ENCODE data around the gene RAB3IL1. TPM values are rescaled to one million over a fixed set of nuclear protein-coding genes. Genes with fewer than 3 reads are reported as not detected.

Gene RAB3IL1
- polyA plus RNA-seq, 6 donors from 2014 or later, result not detected

DNA sequence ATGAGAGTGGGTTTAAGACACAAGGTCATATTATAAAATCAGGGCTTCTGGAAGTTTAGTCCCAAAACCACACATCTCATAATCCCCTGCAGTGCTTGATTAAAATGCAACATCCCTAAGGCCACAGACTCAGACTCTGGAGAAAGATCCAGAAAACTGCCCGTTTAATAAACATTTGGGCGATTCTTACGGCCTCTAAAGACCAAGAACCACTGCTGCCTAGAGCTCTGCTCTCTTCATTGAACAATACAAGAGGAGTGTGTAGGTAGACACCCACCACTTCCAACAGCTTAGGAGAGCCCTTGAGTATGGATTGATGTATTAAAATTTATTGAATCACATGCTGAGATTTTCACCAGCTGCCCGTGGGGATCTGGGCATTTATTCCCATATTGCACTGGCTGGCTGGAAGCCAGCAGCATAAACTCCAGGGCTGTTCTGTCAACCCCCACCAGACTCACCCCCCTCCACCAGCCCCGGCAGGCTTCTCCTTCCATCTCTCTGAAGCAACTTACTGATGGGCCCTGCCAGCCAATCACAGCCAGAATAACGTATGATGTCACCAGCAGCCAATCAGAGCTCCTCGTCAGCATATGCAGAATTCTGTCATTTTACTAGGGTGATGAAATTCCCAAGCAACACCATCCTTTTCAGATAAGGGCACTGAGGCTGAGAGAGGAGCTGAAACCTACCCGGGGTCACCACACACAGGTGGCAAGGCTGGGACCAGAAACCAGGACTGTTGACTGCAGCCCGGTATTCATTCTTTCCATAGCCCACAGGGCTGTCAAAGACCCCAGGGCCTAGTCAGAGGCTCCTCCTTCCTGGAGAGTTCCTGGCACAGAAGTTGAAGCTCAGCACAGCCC is 32.0 kb upstream of the RAB3IL1 start:
- ATAC-seq (ENCODE audit: low read depth in 2 of 2) (peak; percentile 36 to 37), DNase-seq (no peak)
- Mint-ChIP-seq H3K9me3 (no peaks in the 10 kb centered on the region), H3K36me3 (no peaks in the 10 kb centered on the region), H3K4me3 (no peak overlapping the region), H3K4me1 (peaks cover 8 to 15% (median 8%) of the 10 kb centered on the region in 3 donors), H3K27me3 (peaks cover 0 to 14% (median 11%) of the 10 kb centered on the region in 3 donors), H3K27ac (peak overlapping the region in 2 of 6 donors; percentile 16 to 41)

DNA sequence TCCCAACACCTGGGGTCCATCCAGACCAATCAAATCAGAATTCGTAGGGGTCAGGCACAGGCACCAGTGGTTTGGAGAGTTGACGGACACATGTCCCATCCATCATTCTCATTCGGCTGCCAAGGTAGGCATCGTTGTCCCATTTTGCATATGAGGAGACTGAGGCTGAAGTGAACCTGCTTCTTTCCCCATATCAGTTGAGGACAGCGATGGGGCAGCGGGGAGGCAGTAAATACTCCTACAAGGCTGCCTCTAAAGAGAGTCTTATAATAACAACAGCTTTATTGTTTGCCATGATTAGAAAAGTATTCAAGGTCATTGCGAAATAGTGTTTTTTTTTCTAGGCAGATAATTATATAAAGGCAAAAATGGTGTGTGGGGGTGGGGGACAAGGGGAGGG is 31.1 kb upstream of the RAB3IL1 start:
- Mint-ChIP-seq H3K27me3 (peaks cover 0 to 13% (median 5%) of the 10 kb centered on the region in 3 donors), H3K36me3 (no peaks in the 10 kb centered on the region), H3K9me3 (no peaks in the 10 kb centered on the region), H3K4me1 (peaks cover 8 to 11% (median 8%) of the 10 kb centered on the region in 3 donors), H3K4me3 (no peak overlapping the region), H3K27ac (no peak overlapping the region)
- no peak for DNase-seq
- ATAC-seq (ENCODE audit: low read depth in 2 of 2), result no peak

- Mint-ChIP-seq H3K4me3 (no peak overlapping the region), H3K36me3 (no peaks in the 10 kb centered on the region), H3K9me3 (no peaks in the 10 kb centered on the region), H3K27ac (peak overlapping the region in 4 of 6 donors; percentile 7 to 64 (median 22)), H3K27me3 (peaks cover 0 to 13% (median 5%) of the 10 kb centered on the region in 3 donors), H3K4me1 (peaks cover 8 to 11% (median 8%) of the 10 kb centered on the region in 3 donors)
- DNase-seq, result peak; percentile 63
- ATAC-seq (ENCODE audit: low read depth in 2 of 2), result peak; percentile 76 to 85
Observed at GRCh38 chr11:61947486-61948210, 30.3 kb upstream of the RAB3IL1 start.

- DNase-seq (no peak), ATAC-seq (ENCODE audit: low read depth in 2 of 2) (no peak)
- H3K27ac Mint-ChIP-seq, result peak overlapping the region in 1 of 6 donors; percentile 10
- no peaks in the 10 kb centered on the region for H3K36me3 Mint-ChIP-seq
- H3K27me3 Mint-ChIP-seq, result peaks cover 0 to 13% (median 2%) of the 10 kb centered on the region in 3 donors
- H3K9me3 Mint-ChIP-seq, result no peaks in the 10 kb centered on the region
- H3K4me3 Mint-ChIP-seq, result no peak overlapping the region
- peaks cover 8 to 11% (median 8%) of the 10 kb centered on the region in 3 donors for H3K4me1 Mint-ChIP-seq
Observed at GRCh38 chr11:61946894-61947293, 29.5 kb upstream of the RAB3IL1 start.

DNA sequence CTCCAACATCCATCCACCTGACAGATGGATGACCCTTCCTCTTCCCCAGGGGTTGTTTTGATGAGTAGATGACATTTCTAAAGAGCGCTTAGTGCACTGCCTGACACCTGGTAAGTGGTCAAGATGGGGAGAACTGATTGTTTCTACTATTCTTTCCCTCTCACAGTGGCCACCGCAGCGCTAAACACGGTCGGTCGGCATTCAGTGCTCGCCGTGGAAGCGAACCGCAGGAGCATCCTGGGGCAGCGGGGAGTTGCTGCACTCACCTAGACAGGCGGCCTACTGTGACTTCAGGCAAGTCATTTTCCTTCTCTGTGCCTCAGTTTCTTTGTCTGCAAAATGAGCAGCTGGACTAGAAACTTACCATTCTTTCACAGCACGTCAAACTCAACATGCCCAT is 27.8 kb upstream of the RAB3IL1 start:
- Mint-ChIP-seq H3K9me3 (no peaks in the 10 kb centered on the region), H3K4me3 (no peak overlapping the region)

DNA sequence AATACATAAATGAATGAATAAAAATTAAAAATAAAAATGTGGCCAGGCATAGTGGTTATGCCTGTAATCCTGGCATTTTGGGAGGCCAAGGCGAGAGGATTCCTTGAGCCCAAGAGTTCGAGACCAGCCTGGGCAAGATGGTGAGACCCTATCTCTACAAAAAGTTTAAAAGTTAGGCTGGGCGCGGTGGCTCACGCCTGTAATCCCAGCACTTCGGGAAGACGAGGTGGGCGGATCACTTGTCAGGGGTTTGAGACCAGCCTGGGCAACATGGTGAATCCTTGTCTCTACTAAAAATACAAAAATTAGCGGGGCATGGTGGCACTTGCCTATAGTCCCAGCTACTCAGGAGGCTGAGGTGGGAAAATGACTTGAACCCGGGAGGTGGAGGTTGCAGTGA is 23.1 kb upstream of the RAB3IL1 start:
- DNase-seq, result no peak

More for the DNA sequence above, 27.8 kb upstream of the RAB3IL1 start:
- Mint-ChIP-seq H3K4me1 (peaks cover 8 to 11% (median 8%) of the 10 kb centered on the region in 3 donors), H3K36me3 (no peaks in the 10 kb centered on the region), H3K27me3 (peaks cover 0 to 7% (median 0%) of the 10 kb centered on the region in 3 donors), H3K27ac (no peak overlapping the region)
- no peak for ATAC-seq (ENCODE audit: low read depth in 2 of 2)
- no peak for DNase-seq

DNA sequence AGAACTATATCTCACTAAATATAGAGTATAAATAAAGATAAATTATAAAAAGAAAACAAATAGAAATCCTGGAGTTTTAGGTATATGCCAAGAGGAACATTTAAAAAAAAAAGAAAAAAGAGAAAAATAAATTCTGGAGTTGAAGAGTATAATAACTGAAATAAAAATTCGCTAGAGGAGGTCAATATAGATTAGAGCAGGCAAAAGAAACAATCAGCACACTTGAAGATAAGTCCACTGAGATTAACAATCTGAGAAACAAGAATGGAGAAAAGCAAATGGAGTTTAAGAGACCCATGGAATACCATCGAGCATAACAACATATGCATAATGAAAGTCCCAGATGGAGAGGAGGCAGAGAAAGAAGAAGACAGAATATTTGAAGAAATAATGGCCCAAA is 18.5 kb upstream of the RAB3IL1 start:
- no peaks in the 10 kb centered on the region for H3K4me1 Mint-ChIP-seq
- no peak for ATAC-seq (ENCODE audit: low read depth in 2 of 2)
- peaks cover 11 to 32% of the 10 kb centered on the region in 2 donors for H3K36me3 Mint-ChIP-seq

More for the DNA sequence above, 23.1 kb upstream of the RAB3IL1 start:
- H3K27me3 Mint-ChIP-seq, result peaks cover 4 to 32% (median 24%) of the 10 kb centered on the region in 3 donors
- no peak for ATAC-seq (ENCODE audit: low read depth in 2 of 2)
- no peak overlapping the region for H3K27ac Mint-ChIP-seq
- H3K9me3 Mint-ChIP-seq, result peaks cover 5 to 27% (median 17%) of the 10 kb centered on the region in 7 donors
- no peaks in the 10 kb centered on the region for H3K4me1 Mint-ChIP-seq
- peaks cover 6 to 23% of the 10 kb centered on the region in 2 donors for H3K36me3 Mint-ChIP-seq
- H3K4me3 Mint-ChIP-seq, result no peak overlapping the region

GRCh38 chr11:61930933-61931332 is 13.6 kb upstream of the RAB3IL1 start:
- peaks cover 6 to 12% of the 10 kb centered on the region in 2 donors for H3K36me3 Mint-ChIP-seq
- no peak for DNase-seq
- H3K4me1 Mint-ChIP-seq, result no peaks in the 10 kb centered on the region
- peaks cover 22 to 42% (median 29%) of the 10 kb centered on the region in 3 donors for H3K27me3 Mint-ChIP-seq
- peaks cover 3 to 22% (median 8%) of the 10 kb centered on the region in 7 donors for H3K9me3 Mint-ChIP-seq
- H3K27ac Mint-ChIP-seq, result no peak overlapping the region
- no peak overlapping the region for H3K4me3 Mint-ChIP-seq
- ATAC-seq (ENCODE audit: low read depth in 2 of 2), result no peak

More for the DNA sequence above, 18.5 kb upstream of the RAB3IL1 start:
- peaks cover 19 to 50% (median 50%) of the 10 kb centered on the region in 3 donors for H3K27me3 Mint-ChIP-seq
- H3K9me3 Mint-ChIP-seq, result peaks cover 7 to 45% (median 23%) of the 10 kb centered on the region in 7 donors
- H3K27ac Mint-ChIP-seq, result peak overlapping the region in 2 of 6 donors; percentile 29 to 63
- DNase-seq, result no peak
- no peak overlapping the region for H3K4me3 Mint-ChIP-seq

- Mint-ChIP-seq H3K27me3 (peaks cover 25 to 35% (median 27%) of the 10 kb centered on the region in 3 donors), H3K4me1 (no peaks in the 10 kb centered on the region), H3K27ac (no peak overlapping the region), H3K9me3 (peaks cover 2 to 8% (median 6%) of the 10 kb centered on the region in 7 donors), H3K4me3 (peak overlapping the region in 1 of 8 donors; percentile 15), H3K36me3 (peaks cover 5 to 9% of the 10 kb centered on the region in 2 donors)
- no peak for ATAC-seq (ENCODE audit: low read depth in 2 of 2)
- DNase-seq, result no peak
Observed at GRCh38 chr11:61928606-61929005, 11.2 kb upstream of the RAB3IL1 start.

- Mint-ChIP-seq H3K27ac (peak overlapping the region in 2 of 6 donors; percentile 39 to 40), H3K4me1 (peaks cover 0 to 4% (median 4%) of the 10 kb centered on the region in 3 donors), H3K9me3 (peaks cover 0 to 1% (median 0%) of the 10 kb centered on the region in 7 donors), H3K36me3 (no peaks in the 10 kb centered on the region), H3K27me3 (peaks cover 15 to 32% (median 19%) of the 10 kb centered on the region in 3 donors), H3K4me3 (no peak overlapping the region)
- DNase-seq (no peak), ATAC-seq (ENCODE audit: low read depth in 2 of 2) (no peak)
Observed at GRCh38 chr11:61927501-61927900, 10.1 kb upstream of the RAB3IL1 start.

DNA sequence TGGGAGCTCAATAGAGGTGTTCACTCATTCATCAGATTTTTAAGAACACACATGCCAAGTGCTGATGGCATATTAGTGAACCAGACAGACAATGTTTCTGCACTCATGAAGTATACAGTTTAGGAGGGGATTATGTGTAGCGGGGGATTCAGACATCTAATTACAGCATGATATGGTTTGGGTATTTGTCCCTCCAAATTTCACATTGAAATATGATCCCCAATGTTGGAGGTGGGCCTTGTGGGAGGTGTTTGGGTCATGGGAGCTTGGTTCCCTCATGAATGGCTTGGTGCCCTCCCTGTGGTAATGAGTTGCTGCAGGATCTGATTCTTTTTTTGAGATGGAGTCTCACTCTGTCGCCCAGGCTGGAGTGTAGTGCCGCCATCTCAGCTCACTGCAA is 8.9 kb upstream of the RAB3IL1 start:
- peaks cover 18 to 34% (median 21%) of the 10 kb centered on the region in 3 donors for H3K27me3 Mint-ChIP-seq
- DNase-seq, result no peak
- no peak overlapping the region for H3K27ac Mint-ChIP-seq
- ATAC-seq (ENCODE audit: low read depth in 2 of 2), result no peak
- H3K4me1 Mint-ChIP-seq, result peaks cover 0 to 5% (median 4%) of the 10 kb centered on the region in 3 donors
- H3K4me3 Mint-ChIP-seq, result no peak overlapping the region
- no peaks in the 10 kb centered on the region for H3K36me3 Mint-ChIP-seq
- no peaks in the 10 kb centered on the region for H3K9me3 Mint-ChIP-seq

GRCh38 chr11:61925736-61926135 is 8.4 kb upstream of the RAB3IL1 start:
- H3K36me3 Mint-ChIP-seq, result no peaks in the 10 kb centered on the region
- peak overlapping the region in 1 of 6 donors; percentile 34 for H3K27ac Mint-ChIP-seq
- peaks cover 19 to 34% (median 19%) of the 10 kb centered on the region in 3 donors for H3K27me3 Mint-ChIP-seq
- H3K4me1 Mint-ChIP-seq, result peaks cover 0 to 5% (median 4%) of the 10 kb centered on the region in 3 donors
- DNase-seq (no peak), ATAC-seq (ENCODE audit: low read depth in 2 of 2) (no peak)
- no peak overlapping the region for H3K4me3 Mint-ChIP-seq
- H3K9me3 Mint-ChIP-seq, result no peaks in the 10 kb centered on the region

DNA sequence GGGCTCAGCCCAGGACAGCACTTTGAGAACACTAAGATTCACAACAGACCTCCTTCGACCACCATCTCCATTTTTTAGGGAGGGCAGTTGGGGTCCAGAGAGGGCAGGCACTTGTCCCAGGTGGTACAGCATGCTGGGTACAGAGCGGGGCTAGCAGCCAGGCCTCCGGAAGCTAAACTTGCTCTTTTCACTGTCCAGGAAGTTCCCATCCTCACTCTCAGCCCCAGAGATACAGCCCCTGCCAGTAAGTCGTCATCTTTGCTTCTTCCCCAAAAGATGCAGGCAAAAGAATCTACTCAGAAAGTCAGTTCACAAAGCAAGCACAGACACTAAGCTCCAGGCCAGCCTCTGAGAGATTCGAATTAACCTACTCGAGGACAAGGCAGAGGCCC is 6.7 kb upstream of the RAB3IL1 start:
- Mint-ChIP-seq H3K27me3 (peaks cover 22 to 49% (median 34%) of the 10 kb centered on the region in 3 donors), H3K4me1 (peaks cover 0 to 15% (median 5%) of the 10 kb centered on the region in 3 donors), H3K36me3 (no peaks in the 10 kb centered on the region), H3K4me3 (no peak overlapping the region), H3K27ac (peak overlapping the region in 2 of 6 donors; percentile 53 to 58), H3K9me3 (no peaks in the 10 kb centered on the region)
- ATAC-seq (ENCODE audit: low read depth in 2 of 2) (no peak), DNase-seq (no peak)

All from naive B cell (primary cell).